CD4-positive, alpha-beta T cell treated with Interleukin-21 for 1 hour (primary cell): Measurements from ENCODE around the gene SNED1.
A peak's percentile ranks its signal among the peaks of the same experiment; 100 is the strongest.

Source experiments
- DNase-seq: peaks from one replicate; pipeline ENCODE4 v3.0.0-alpha.2; 2020

The SNED1 gene

GRCh38 chr2:240997856-240998705 is at the start of gene SNED1:
SNED1 (plus strand) TSS chr2:240998618; CDS start chr2:240998838, 220 bp downstream.
- DNase-seq = peak; percentile 53

GRCh38 chr2:240948905-240949790 is 49.3 kb upstream of the SNED1 start:
- DNase-seq = no peak

GRCh38 chr2:240949791-240950705 is 48.4 kb upstream of the SNED1 start:
- no peak for DNase-seq

- no peak for DNase-seq
Measured at GRCh38 chr2:240951045-240951594, 47.3 kb upstream of the SNED1 start.

- no peak for DNase-seq
Measured at GRCh38 chr2:240952496-240953246, 45.7 kb upstream of the SNED1 start.

- no peak for DNase-seq
Measured at GRCh38 chr2:240953426-240954410, 44.7 kb upstream of the SNED1 start.

- no peak for DNase-seq
Measured at GRCh38 chr2:240954436-240955305, 43.7 kb upstream of the SNED1 start.

- no peak for DNase-seq
Measured at GRCh38 chr2:240955306-240956170, 42.9 kb upstream of the SNED1 start.

GRCh38 chr2:240956171-240956934 is 42.1 kb upstream of the SNED1 start:
- DNase-seq = no peak

- DNase-seq = no peak
Measured at GRCh38 chr2:240956935-240957655, 41.3 kb upstream of the SNED1 start.

GRCh38 chr2:240957656-240958365 is 40.6 kb upstream of the SNED1 start:
- no peak for DNase-seq

- no peak for DNase-seq
Measured at GRCh38 chr2:240958366-240959213, 39.8 kb upstream of the SNED1 start.

GRCh38 chr2:240959214-240959940 is 39.0 kb upstream of the SNED1 start:
- no peak for DNase-seq

- DNase-seq = no peak
Measured at GRCh38 chr2:240959941-240960308, 38.5 kb upstream of the SNED1 start.
